HFFc6 (cell line): ENCODE results near the gene PLIN4. TPM values are rescaled to one million over a fixed set of nuclear protein-coding genes. Genes with fewer than 3 reads are reported as not detected.

ENCODE experiments used
- DNase-seq: peaks from one replicate; pipeline ENCODE4 v3.0.0-alpha.2; 2018
- H3K27ac Mint-ChIP-seq: 2 replicates; pipeline ENCODE4 v1.8.0; 2020; ENCODE audit warnings: mild to moderate bottlenecking, mixed read lengths
- H3K27me3 Mint-ChIP-seq: 2 replicates; pipeline ENCODE4 v1.8.0; 2021; ENCODE audit warnings: mild to moderate bottlenecking, moderate library complexity, mixed read lengths; ENCODE audit not compliant: insufficient read depth
- H3K36me3 Mint-ChIP-seq: 2 replicates; pipeline ENCODE4 v1.8.0; 2021; ENCODE audit warnings: low read depth, mixed read lengths
- H3K4me1 Mint-ChIP-seq: 2 replicates; pipeline ENCODE4 v1.8.0; 2020; ENCODE audit warnings: low read depth, mixed read lengths
- H3K4me3 Mint-ChIP-seq: 2 replicates; pipeline ENCODE4 v1.8.0; 2020; ENCODE audit warnings: mild to moderate bottlenecking, moderate library complexity, mixed read lengths
- H3K9me3 Mint-ChIP-seq: 2 replicates; pipeline ENCODE4 v1.8.0; 2020; ENCODE audit warnings: mild to moderate bottlenecking, mixed read lengths
- total RNA-seq, 6 experiments: library from RNA; stranded (reverse); fragmentation: NEBNext Ultra II Directional; extraction: Animal tissue kit (Norgen Biotek cat#: 25700); gene quantifications; 2 replicates in 1 of 6; 3 replicates in 5 of 6; pipeline ENCODE4 v1.2.3, GENCODE V29; 2021
- TF ChIP-seq, protein P1 (sequence below): fragments of 200-600 bp; sonication (generic); IDR thresholded peaks from 2 replicates; pipeline ENCODE4 v1.5.0; 2021; ENCODE audit warnings: antibody characterized with exemption, mild to moderate bottlenecking

The PLIN4 gene
- total RNA-seq, 6 experiments from 2014 or later = not detected

DNA sequence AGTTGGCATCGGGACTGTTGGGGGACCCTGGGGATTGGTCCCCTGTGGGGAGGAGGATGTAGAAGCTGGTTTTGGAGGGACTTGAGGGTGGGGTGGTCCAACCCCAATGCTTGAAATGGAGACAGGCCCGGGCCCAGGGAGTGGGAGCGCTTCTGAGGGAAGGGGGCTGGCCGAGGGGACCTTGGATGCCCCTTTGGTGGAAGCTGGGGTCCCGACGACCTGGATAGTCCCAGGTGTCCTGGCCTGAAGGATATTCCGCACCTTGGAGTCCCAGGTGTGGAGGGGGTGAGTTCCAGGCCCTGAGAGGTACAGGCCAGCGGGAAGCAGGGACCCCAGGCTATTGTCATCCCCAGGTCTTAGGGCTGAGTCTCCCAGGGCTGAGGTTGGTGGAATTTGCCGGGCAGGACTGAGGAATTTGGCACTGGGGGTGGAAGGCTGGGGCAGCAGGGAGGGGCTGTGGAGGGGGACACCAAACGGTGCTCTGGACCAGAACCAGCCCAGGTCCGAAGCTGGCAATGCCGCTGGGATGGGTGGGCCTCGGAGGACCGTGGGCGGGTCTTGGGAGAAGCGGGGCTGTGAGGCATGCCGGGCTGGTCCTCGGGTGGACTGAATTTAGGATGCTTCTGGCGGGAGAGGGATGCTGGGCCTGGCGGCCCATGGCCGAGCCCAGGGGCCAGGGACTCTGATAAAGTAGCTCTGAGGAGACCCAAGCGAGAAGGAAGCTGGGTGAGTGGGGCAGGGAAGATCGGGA lies 44.3 kb downstream of the PLIN4 start:
- TF ChIP-seq, protein P1, sequence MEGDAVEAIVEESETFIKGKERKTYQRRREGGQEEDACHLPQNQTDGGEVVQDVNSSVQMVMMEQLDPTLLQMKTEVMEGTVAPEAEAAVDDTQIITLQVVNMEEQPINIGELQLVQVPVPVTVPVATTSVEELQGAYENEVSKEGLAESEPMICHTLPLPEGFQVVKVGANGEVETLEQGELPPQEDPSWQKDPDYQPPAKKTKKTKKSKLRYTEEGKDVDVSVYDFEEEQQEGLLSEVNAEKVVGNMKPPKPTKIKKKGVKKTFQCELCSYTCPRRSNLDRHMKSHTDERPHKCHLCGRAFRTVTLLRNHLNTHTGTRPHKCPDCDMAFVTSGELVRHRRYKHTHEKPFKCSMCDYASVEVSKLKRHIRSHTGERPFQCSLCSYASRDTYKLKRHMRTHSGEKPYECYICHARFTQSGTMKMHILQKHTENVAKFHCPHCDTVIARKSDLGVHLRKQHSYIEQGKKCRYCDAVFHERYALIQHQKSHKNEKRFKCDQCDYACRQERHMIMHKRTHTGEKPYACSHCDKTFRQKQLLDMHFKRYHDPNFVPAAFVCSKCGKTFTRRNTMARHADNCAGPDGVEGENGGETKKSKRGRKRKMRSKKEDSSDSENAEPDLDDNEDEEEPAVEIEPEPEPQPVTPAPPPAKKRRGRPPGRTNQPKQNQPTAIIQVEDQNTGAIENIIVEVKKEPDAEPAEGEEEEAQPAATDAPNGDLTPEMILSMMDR = no peak
- peak overlapping the region; percentile 93 for H3K4me3 Mint-ChIP-seq
- peaks cover 19% of the 10 kb centered on the region for H3K4me1 Mint-ChIP-seq
- H3K9me3 Mint-ChIP-seq = no peaks in the 10 kb centered on the region
- H3K36me3 Mint-ChIP-seq = peaks cover 9% of the 10 kb centered on the region; the same call in 1 of the 2 replicates
- DNase-seq = no peak
- peaks cover 3% of the 10 kb centered on the region; the same call in 1 of the 2 replicates for H3K27me3 Mint-ChIP-seq
- H3K27ac Mint-ChIP-seq = peak overlapping the region; percentile 81

DNA sequence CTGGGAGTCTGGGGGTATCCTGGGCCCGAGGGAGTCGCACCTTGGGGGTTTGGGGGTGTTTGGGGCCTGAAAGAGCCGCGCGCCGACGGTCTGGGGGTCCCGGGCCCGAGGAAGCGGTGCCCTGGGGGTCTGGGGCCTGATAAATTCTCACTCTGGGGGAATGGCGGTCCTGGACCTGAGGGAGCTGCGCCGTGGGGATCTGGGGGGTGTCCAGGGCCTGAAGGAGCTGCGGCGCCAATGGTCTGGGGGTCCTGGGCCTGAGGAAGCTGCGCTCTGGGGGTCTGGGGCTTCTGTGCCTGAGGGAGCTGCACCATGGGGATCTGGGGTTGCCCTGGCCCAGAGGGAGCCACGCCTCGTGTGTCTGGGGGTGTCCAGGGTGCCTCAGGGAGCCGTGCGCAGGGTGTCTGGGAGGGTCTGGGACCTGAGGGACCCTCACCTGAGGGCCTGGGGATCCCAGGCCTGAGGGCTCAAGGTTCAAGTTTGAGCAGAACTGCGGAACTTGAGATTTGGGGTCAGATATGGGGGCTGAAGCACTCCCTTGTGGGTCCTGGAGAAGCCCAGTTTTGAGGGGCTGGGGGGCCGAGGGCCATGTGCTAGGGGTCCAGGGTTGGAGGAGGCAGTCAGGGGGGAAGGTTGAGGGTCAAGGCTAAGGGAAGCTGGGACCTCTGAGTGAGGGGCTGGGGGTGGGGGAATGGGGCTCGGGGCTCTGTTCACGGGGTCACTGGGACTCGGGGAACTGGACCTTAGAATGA lies 45.1 kb downstream of the PLIN4 start:
- H3K27me3 Mint-ChIP-seq = peaks cover 3% of the 10 kb centered on the region; the same call in 1 of the 2 replicates
- H3K36me3 Mint-ChIP-seq = peaks cover 9% of the 10 kb centered on the region; the same call in 1 of the 2 replicates
- TF ChIP-seq, protein P1 = no peak
- DNase-seq = no peak
- H3K4me1 Mint-ChIP-seq = peaks cover 19% of the 10 kb centered on the region
- peak overlapping the region; percentile 81 for H3K27ac Mint-ChIP-seq
- peak overlapping the region; percentile 93 for H3K4me3 Mint-ChIP-seq
- no peaks in the 10 kb centered on the region for H3K9me3 Mint-ChIP-seq

DNA sequence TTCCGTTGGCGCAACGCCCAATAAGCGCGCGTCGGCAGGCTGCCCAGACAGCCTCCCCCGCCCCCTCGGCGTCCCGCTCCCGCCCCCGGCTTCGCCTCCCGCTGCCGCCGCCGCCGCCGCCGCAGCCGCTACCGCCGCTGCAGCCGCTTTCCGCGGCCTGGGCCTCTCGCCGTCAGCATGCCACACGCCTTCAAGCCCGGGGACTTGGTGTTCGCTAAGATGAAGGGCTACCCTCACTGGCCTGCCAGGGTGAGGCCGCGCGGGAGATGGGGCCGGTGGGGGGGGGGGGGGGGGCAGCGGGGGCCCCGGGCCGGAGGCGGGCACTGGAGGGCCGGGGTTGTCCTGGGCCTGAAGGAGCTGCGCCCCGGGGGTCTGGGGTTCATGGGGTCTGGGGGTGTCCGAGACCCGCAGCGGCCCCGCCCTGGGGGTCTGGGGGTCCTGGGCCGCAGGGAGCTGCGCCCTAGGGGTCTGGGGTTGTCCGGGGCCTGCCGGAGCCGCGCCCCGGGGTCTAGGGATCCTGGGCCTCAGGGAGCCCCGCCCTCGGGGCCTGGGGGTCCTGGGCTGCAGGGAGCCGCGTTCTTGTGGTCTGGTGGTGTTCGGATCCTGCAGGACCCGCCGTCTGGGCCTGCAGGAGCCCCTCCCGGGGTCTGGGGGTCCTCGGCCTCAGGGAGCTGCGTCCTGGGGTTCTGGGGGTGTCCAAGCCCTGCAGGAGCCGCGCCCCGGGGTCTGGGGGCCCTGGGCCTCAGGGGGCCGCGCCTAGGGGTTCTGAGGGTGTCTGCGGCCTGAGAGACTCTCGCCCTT lies 45.9 kb downstream of the PLIN4 start, which contains the start of gene HDGFL2:
TSS of gene HDGFL2 (plus strand) at position 124 of the 801 bp plus-strand sequence. CDS start at position 178, 54 bp downstream.
- H3K27me3 Mint-ChIP-seq = peaks cover 3% of the 10 kb centered on the region; the same call in 1 of the 2 replicates

DNA sequence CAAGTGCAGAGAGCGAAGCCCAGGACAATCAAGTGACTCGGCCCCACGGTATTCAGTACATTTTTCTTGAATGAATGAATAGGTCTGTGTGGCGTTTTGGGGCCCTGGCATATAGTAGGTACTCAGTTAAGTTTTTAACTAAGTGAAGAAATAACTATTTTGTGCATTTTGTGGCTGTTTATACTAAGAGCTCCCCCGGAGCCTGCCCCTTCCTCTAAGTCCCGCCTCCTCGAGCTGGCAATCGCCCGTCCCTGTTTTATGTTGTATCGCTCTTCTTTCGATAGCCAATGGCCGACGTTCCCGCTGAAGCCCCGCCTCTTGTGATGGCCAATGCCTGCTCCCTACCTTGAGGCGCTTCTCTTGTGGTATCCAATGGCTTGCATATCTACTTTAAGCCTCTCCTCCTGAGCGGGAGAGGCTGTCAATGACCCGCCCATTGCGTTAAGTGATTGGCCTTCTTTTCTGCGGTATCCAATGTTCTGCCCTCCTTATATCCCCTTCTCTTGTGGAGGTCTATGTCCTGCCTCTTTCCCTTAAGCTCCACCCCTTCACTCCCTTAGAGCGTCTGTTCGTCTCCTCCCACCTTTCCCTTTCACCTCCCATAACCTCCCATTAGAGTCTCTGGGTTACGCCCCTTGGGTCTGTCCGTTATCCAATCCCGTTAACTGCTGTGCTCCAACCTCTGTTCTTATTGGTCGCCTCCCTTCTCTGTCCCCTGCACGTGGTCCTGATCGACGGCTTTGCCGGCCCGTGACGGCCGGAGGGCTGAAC lies 46.7 kb downstream of the PLIN4 start:
- Mint-ChIP-seq H3K27ac (no peak overlapping the region), H3K4me1 (peaks cover 19% of the 10 kb centered on the region), H3K4me3 (no peak overlapping the region), H3K36me3 (peaks cover 4% of the 10 kb centered on the region; the same call in 1 of the 2 replicates), H3K27me3 (peaks cover 3% of the 10 kb centered on the region; the same call in 1 of the 2 replicates), H3K9me3 (no peaks in the 10 kb centered on the region)
- peak; percentile 100 for DNase-seq
- TF ChIP-seq, protein P1 = no peak

More for the DNA sequence above, 45.9 kb downstream of the PLIN4 start, which contains the start of gene HDGFL2:
- Mint-ChIP-seq H3K9me3 (no peaks in the 10 kb centered on the region), H3K27ac (peak within 1 kb of the TSS; percentile 81), H3K4me1 (peaks cover 19% of the 10 kb centered on the region), H3K36me3 (peaks cover 8% of the 10 kb centered on the region; the same call in 1 of the 2 replicates), H3K4me3 (peak within 1 kb of the TSS; percentile 93)
- no peak for DNase-seq
- TF ChIP-seq, protein P1 = no peak
